Measurements from ENCODE around the gene HUS1.
"Not testable (repeated sequence)": the region's sequence is repeated elsewhere in the genome, so short reads cannot be mapped to it uniquely, and the experiment has no call there.

The HUS1 gene

GRCh38 chr7:47943676-47944474 lies 35.5 kb downstream of the HUS1 start:
- DNase-seq, result no peak

GRCh38 chr7:47942651-47943050 lies 36.8 kb downstream of the HUS1 start:
- not testable (repeated sequence) for DNase-seq

DNA sequence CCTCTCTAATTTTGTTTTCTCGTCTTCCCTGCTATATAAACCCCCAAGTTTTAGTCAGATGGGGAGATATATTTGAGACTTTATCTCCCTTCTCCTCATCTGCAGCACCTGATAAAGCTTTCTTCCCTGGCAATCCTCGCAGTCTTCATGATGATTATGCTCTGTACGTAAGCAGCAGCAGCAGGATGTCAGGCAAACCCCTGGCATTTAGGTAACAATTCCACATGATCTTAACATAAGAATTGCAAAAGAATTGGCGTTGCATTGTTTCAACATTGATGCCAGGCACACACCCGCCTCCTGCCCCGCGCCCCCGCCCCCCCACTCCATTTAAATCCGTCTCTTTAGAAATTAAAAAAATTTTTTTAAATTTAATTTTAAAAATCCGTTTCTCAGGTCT lies 37.3 kb downstream of the HUS1 start:
- DNase-seq, result no peak

DNA sequence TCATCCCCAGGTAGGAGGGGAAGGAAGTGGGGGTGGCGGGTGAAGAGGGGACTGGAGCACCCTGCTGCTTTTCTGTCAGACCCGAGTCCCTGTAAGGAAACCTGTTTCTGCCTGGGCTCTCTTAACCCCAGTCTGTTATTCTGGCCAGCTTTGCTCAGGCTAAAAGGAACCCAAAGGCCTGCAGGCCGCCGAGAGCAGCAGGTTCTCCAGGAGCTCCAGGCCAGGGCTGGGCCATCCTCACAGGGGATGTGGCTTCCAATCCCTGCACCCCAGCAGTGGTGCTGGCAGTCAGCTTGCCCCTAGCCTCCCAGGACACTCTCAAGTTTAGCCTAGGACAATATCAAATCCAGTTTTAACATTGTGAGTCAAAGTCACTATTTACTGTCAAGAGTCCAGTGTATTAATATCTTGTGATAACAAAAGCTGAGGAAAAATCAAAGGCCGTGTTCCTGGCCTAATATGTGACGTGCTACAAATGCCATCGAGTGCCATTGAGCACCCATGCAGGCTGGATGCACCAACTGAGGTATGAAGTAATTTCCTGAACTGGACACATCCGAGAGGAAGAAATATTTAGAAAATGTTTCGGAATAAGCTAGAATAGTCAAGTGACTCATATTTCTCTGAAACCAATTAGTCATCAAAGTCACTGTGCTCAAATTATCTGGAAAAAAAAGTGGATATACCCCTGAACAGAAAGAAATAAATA lies 38.1 kb downstream of the HUS1 start:
- no peak for DNase-seq

- no peak for DNase-seq
These were observed 39.1 kb downstream of the HUS1 start for GRCh38 chr7:47940088-47941013.

DNA sequence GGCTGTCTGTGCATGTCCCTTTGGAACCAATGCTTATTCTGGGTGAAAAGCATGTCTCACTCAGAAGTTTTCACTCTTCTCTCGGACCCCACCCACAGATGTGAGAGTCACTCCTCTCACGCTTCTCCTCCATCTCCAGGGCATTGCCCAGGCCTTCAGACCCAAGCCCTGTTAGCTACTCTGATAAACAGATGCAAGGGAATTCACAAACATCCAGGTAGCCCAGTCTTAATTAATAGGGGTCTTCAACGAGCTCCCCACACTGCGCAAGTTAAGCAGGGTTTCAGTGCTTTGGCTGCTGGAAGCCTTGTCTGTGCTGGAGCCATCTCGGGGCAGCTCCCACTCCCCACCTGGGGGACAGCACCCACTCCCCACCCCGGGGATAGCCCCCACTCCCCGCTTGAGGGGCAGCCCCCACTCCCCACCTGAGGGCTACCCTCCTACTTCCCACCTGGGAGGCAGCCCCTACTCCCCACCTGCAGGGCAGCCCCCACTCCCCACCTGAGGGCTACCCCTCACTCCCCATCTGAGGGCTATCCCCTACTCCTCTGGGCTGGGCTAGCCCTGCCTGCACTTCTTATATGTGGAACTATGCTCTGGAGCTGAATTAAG lies 39.9 kb downstream of the HUS1 start:
- DNase-seq, result no peak

GRCh38 chr7:47938574-47939165 lies 40.7 kb downstream of the HUS1 start:
- DNase-seq, result no peak

DNA sequence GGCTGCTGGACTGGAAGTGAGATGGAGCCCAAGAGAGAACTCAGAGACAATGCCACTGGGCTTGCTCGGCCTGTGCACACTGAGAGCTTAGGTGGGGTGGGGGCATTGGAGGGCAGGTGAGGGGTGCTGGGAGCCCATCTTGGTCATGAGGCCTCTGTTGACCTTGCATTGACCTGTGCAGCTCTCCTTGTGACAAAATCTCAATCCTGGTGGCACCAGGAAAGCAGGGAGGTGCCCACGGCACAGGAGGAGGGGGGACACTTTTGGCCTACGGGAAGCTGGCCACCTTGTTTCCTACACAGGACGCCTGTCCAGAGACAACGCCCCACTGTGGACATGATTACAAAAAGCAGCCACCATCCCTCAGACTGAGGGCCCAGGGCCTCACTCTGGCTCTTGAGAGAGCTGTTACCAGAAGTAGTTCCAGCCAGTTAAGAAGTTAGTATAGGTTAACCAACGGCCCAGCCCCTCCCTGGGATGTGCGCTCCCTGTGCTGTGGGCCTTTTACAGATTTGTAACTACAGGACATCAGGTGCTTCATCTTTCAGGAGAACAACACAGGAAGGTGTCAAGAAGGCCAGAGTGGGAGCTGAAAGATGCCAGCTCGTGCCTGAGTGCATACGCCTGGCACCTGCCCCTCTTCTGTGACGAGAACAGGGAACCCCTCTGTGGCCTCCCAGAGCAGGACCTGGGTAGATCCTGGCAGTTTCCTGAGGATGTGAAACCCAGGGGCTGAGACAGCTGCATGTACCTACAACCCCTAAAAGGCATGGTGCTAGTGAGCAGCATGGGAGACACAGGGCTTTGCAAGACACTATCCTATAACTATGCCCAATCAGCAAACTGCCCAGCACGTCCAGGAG lies 41.5 kb downstream of the HUS1 start:
- DNase-seq, result no peak

DNA sequence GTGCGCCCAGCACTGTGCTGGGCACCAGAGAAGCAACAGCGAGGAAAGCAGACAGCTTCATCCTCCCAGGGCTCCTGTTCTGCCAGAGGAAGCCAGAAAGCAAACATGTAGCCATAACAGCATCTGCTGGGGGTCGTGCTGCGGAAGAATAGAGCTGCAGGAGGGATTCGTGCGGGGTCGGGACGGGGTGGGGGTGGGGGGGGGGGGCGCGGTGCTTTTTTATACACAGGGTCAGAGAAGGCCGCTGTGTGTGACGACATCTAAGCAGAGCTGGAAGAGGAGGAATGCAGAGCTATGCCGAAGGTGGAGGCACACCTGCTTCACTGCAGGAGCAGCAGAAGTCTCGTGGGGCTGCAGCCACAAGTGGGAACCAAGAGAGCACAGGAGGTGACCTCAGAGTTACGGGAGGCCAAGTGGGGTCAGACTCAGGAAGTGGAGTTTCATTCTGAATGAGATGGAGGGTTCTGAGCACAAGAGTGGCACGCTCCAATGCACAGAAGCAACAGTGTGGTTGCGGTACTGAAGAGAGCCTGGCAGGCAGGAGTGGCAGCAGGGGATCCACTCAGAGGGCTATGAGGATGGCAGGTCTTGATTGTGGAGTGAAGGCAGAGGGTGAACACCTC lies 42.2 kb downstream of the HUS1 start:
- DNase-seq, result no peak

- no peak for DNase-seq
These were observed 43.1 kb downstream of the HUS1 start for GRCh38 chr7:47936323-47936722.

- DNase-seq, result no peak
These were observed 44.1 kb downstream of the HUS1 start for GRCh38 chr7:47935336-47935735.

GRCh38 chr7:47934831-47935230 lies 44.6 kb downstream of the HUS1 start:
- no peak for DNase-seq

DNA sequence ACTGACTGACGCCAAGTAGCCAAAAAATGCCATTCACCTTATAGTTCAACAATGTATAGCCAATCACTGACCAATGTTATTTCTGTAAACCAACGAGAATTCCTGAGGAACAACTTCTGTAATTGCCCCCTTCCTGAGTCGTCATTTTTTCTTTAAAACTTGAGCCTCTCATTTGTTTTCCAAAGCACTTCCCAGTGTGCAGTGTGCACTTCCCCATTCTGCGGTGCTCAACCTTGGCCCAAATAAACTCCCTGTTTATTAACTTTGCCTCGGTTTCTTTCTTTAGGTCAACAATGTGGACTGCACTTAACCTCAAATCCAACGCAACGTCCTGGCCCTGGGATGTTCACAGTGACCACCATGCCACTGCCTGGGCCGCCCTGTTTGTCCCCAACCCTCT lies 46.2 kb downstream of the HUS1 start:
- DNase-seq, result no peak

DNA sequence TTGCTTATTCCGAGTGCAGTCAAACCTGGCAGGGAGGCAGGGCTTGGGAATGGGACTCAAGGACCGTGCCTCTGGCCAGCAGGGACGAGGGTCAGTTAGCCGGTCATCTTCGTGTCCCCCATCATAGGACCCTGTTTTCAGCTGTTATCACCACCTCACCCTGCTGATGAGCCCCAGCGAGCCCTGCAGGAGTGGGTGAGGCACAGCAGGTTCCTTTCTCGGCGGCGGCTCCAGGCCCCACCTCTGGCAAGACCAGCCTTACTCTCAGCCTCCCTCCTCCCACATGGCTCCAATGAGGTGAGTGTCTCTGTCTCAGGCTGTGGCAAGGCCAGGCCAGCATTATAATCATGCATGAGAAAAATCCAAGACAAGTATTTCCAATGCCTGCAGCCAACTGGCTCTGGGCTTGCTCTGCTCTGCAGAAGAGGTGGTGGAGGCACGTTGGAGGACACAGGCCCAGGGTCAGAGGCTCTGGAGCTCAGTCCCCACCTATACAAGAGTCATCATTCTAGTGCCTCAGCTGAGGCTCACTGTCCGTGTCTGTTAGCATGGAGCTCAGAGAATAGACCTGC lies 46.9 kb downstream of the HUS1 start:
- DNase-seq, result no peak

DNA sequence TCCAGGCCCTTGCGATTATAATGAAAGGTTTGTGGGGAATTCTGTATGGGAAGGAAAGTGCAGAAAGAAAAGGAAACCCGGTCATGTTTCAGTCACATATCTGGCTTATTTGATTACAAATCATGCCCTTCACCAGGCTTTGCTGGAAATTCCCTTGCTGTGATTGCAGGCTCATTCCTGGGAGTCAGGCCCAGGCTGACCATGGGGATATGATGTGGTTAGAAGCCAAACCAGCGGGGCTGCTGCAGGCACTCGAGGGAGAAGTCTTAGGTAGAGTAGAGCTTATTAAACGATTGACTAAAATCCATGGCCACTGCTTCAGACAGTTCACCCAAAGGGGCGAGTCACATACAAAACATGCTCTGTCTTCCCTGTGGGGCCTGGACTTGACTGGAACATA lies 47.4 kb downstream of the HUS1 start:
- DNase-seq, result no peak

GRCh38 chr7:47931005-47932004 lies 48.1 kb downstream of the HUS1 start:
- no peak for DNase-seq

- DNase-seq, result no peak
These were observed 55.1 kb downstream of the HUS1 start for GRCh38 chr7:47924266-47924665.

- DNase-seq, result not testable (repeated sequence)
These were observed 56.1 kb downstream of the HUS1 start for GRCh38 chr7:47923081-47923875.
